Measurements from ENCODE around the gene ATP10B. TPM values are rescaled to one million over a fixed set of nuclear protein-coding genes. Genes with fewer than 3 reads are reported as not detected.

The ATP10B gene
- polyA plus RNA-seq, 1 donor (not counting 4 experiments of a cell fraction or from before 2014, with no cell fraction given): 0.25 TPM

DNA sequence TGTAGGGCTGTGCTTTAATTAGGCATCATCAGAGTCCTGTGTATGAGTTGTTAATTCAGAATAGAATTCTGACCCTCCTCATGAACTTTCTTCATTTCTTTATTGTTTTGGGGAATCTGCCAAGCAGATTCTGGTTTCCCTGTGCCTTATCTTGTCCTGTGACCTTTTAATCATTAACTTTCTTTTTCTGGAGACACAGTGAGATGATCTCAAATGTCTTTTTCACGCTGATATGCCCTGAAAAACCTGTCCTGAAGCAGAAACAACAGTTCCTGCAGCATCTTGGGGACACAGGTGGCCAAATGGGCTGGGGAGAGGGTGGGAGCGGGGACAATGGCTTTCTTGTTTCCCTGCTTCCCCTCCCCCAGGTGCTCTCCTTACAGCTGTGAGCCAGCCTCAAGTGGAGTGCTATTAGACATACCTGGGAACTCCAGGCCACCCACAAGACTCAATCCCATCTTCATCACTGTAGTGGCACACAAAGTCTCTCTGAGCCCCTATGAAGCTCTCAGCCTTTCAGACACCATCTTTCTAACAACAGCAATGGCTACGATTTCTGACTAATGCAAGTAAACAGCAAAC is 213.8 kb downstream of the ATP10B start:
- H3K9ac ChIP-seq (ENCODE audit: control insufficient read depth, extremely low read depth, insufficient read depth, low read length): no peak overlapping the region
- H4K20me1 ChIP-seq (ENCODE audit: control insufficient read depth, extremely low read depth, insufficient read depth, low read length): no peaks in the 10 kb centered on the region
- H3K36me3 ChIP-seq (ENCODE audit: control insufficient read depth in 2 of 2, extremely low read depth in 1 of 2, insufficient read depth in 2 of 2, low read length in 2 of 2): no peaks in the 10 kb centered on the region
- no peaks in the 10 kb centered on the region for H3K9me1 ChIP-seq (ENCODE audit: control insufficient read depth, extremely low read depth, insufficient read depth, low read length)
- H3K79me2 ChIP-seq (ENCODE audit: control insufficient read depth, insufficient read depth, low read length): no peaks in the 10 kb centered on the region
- H3K4me2 ChIP-seq (ENCODE audit: control insufficient read depth, extremely low read depth, insufficient read depth, low read depth, low read length): no peak overlapping the region
- H2AFZ ChIP-seq (ENCODE audit: control insufficient read depth, low read length): no peak overlapping the region
- no peak overlapping the region for H3K4me3 ChIP-seq (ENCODE audit: control insufficient read depth in 2 of 3, extremely low read depth in 1 of 3, insufficient read depth in 2 of 3, low read depth in 1 of 3, low read length in 3 of 3)
- FAIRE-seq (no peak), DNase-seq (ENCODE audit: low read depth, low spot score) (no peak)
- no peaks in the 10 kb centered on the region for H3K4me1 ChIP-seq (ENCODE audit: control insufficient read depth, extremely low read depth, insufficient read depth, low read length)
- H3K27me3 ChIP-seq (ENCODE audit: control insufficient read depth, extremely low read depth, insufficient read depth, low read length): no peaks in the 10 kb centered on the region
- no peaks in the 10 kb centered on the region for H3K9me3 ChIP-seq (ENCODE audit: control insufficient read depth, low read depth, low read length)
- no peak overlapping the region for H3K27ac ChIP-seq (ENCODE audit: control insufficient read depth, insufficient read depth, low read length)
- no peak for TF ChIP-seq EZH2 (IDR thresholded peaks at IDR 0.05; ENCODE audit: low read length)
- TF ChIP-seq, protein P1, sequence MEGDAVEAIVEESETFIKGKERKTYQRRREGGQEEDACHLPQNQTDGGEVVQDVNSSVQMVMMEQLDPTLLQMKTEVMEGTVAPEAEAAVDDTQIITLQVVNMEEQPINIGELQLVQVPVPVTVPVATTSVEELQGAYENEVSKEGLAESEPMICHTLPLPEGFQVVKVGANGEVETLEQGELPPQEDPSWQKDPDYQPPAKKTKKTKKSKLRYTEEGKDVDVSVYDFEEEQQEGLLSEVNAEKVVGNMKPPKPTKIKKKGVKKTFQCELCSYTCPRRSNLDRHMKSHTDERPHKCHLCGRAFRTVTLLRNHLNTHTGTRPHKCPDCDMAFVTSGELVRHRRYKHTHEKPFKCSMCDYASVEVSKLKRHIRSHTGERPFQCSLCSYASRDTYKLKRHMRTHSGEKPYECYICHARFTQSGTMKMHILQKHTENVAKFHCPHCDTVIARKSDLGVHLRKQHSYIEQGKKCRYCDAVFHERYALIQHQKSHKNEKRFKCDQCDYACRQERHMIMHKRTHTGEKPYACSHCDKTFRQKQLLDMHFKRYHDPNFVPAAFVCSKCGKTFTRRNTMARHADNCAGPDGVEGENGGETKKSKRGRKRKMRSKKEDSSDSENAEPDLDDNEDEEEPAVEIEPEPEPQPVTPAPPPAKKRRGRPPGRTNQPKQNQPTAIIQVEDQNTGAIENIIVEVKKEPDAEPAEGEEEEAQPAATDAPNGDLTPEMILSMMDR (optimal IDR thresholded peaks at IDR 0.05 in 1 of 3, IDR thresholded peaks at IDR 0.05 in 1 of 3, conservative IDR thresholded peaks at IDR 0.05 in 1 of 3; ENCODE audit: extremely low read depth in 1 of 3, insufficient read depth in 2 of 3, low read length in 3 of 3): no peak
- dilution Hi-C loops (cut with MboI; ENCODE audit: extremely low pct_ligation_motif_present, low sequenced_read_pairs): no loop called here

DNA sequence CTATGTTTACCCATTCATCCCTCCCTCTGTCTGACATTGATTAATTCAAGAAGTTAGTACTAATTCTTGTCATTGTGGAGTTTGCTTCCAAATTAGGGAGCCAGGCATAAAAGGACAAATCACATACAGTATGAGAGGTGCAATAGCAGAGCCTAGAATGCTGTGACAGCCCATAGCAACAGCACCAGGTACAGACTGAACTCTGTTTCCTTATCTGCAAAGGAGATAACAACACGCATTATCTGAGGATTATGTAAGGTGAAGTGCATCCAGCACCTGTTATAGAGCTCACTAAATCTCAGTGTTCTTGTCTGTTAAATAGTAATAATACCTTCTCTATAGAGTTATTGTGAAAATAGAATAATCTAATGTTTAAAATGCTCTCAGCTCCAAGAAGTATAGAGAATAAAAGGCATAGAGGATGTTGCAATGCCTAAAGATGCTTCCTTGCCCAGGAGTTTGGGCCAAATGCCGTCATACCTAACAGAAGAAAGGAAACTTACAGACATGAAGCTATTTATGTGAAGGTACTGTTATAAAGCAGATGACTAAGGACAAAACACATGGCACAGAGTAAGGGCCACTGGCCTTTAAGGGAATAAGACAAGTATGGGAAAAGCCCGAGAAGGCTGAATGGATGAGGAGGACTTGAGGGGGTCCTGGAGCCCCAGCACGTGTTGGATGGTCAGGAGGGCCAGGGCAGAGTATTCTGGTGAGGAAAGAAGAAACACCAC is 214.5 kb downstream of the ATP10B start:
- dilution Hi-C loops (cut with MboI; ENCODE audit: extremely low pct_ligation_motif_present, low sequenced_read_pairs): no loop called here
- Histone ChIP-seq H2AFZ (ENCODE audit: control insufficient read depth, low read length) (no peak overlapping the region), H3K4me3 (ENCODE audit: control insufficient read depth in 2 of 3, extremely low read depth in 1 of 3, insufficient read depth in 2 of 3, low read depth in 1 of 3, low read length in 3 of 3) (no peak overlapping the region), H3K9me1 (ENCODE audit: control insufficient read depth, extremely low read depth, insufficient read depth, low read length) (no peaks in the 10 kb centered on the region), H3K9me3 (ENCODE audit: control insufficient read depth, low read depth, low read length) (no peaks in the 10 kb centered on the region), H3K36me3 (ENCODE audit: control insufficient read depth in 2 of 2, extremely low read depth in 1 of 2, insufficient read depth in 2 of 2, low read length in 2 of 2) (no peaks in the 10 kb centered on the region), H3K27me3 (ENCODE audit: control insufficient read depth, extremely low read depth, insufficient read depth, low read length) (no peaks in the 10 kb centered on the region), H3K4me1 (ENCODE audit: control insufficient read depth, extremely low read depth, insufficient read depth, low read length) (no peaks in the 10 kb centered on the region), H3K9ac (ENCODE audit: control insufficient read depth, extremely low read depth, insufficient read depth, low read length) (no peak overlapping the region), H4K20me1 (ENCODE audit: control insufficient read depth, extremely low read depth, insufficient read depth, low read length) (no peaks in the 10 kb centered on the region), H3K79me2 (ENCODE audit: control insufficient read depth, insufficient read depth, low read length) (no peaks in the 10 kb centered on the region), H3K4me2 (ENCODE audit: control insufficient read depth, extremely low read depth, insufficient read depth, low read depth, low read length) (no peak overlapping the region), H3K27ac (ENCODE audit: control insufficient read depth, insufficient read depth, low read length) (no peak overlapping the region)
- FAIRE-seq (no peak), DNase-seq (ENCODE audit: low read depth, low spot score) (no peak)
- no peak for TF ChIP-seq EZH2 (IDR thresholded peaks at IDR 0.05; ENCODE audit: low read length)
- TF ChIP-seq, protein P1 (optimal IDR thresholded peaks at IDR 0.05 in 1 of 3, IDR thresholded peaks at IDR 0.05 in 1 of 3, conservative IDR thresholded peaks at IDR 0.05 in 1 of 3; ENCODE audit: extremely low read depth in 1 of 3, insufficient read depth in 2 of 3, low read length in 3 of 3): no peak

Data from keratinocyte (primary cell).